GM04503 (cell line): ENCODE results near the gene MCRS1.
A peak's percentile ranks its signal among the peaks of the same experiment; 100 is the strongest.
"Not testable (repeated sequence)": the region's sequence is repeated elsewhere in the genome, so short reads cannot be mapped to it uniquely, and the experiment has no call there.

Source experiments
- DNase-seq: peaks from one replicate; pipeline ENCODE4 v3.0.0-alpha.2; 2012; ENCODE audit warnings: low read depth

Gene MCRS1

GRCh38 chr12:49567611-49568441, at the start of gene MCRS1:
MCRS1 (minus strand) TSS chr12:49568142; CDS start chr12:49566731, 1,411 bp downstream.
- peak; percentile 44 for DNase-seq

GRCh38 chr12:49616533-49617219, 48.7 kb upstream of the MCRS1 start:
- no peak for DNase-seq

- no peak for DNase-seq
Observed at GRCh38 chr12:49615725-49616124, 47.8 kb upstream of the MCRS1 start.

- DNase-seq = no peak
Observed at GRCh38 chr12:49612210-49612609, 44.3 kb upstream of the MCRS1 start.

- not testable (repeated sequence) for DNase-seq
Observed at GRCh38 chr12:49610785-49611184, 42.8 kb upstream of the MCRS1 start.

GRCh38 chr12:49609875-49610154, 41.9 kb upstream of the MCRS1 start:
- DNase-seq = no peak

GRCh38 chr12:49609059-49609874, 41.3 kb upstream of the MCRS1 start:
- no peak for DNase-seq

GRCh38 chr12:49605539-49605938, 37.6 kb upstream of the MCRS1 start, which contains the start of gene FAM186B:
FAM186B (minus strand) TSS chr12:49605639; CDS start chr12:49605477, 162 bp downstream.
- DNase-seq = not testable (repeated sequence)

- DNase-seq = no peak
Observed at GRCh38 chr12:49604856-49605255, 36.9 kb upstream of the MCRS1 start.

GRCh38 chr12:49603721-49604120, 35.8 kb upstream of the MCRS1 start:
- no peak for DNase-seq

- no peak for DNase-seq
Observed at GRCh38 chr12:49599961-49600360, 32.0 kb upstream of the MCRS1 start.

- no peak for DNase-seq
Observed at GRCh38 chr12:49598527-49598926, 30.6 kb upstream of the MCRS1 start.

GRCh38 chr12:49588721-49589516, 21.0 kb upstream of the MCRS1 start:
- no peak for DNase-seq

GRCh38 chr12:49588281-49588680, 20.3 kb upstream of the MCRS1 start:
- no peak for DNase-seq

- no peak for DNase-seq
Observed at GRCh38 chr12:49587174-49587908, 19.4 kb upstream of the MCRS1 start.

GRCh38 chr12:49585477-49586459, 17.8 kb upstream of the MCRS1 start:
- DNase-seq = no peak

- no peak for DNase-seq
Observed at GRCh38 chr12:49584591-49584990, 16.6 kb upstream of the MCRS1 start.

GRCh38 chr12:49583366-49584094, 15.6 kb upstream of the MCRS1 start:
- no peak for DNase-seq

- DNase-seq = no peak
Observed at GRCh38 chr12:49582850-49583249, 14.9 kb upstream of the MCRS1 start.
